C4-2B (cell line): ENCODE results near the gene FREM2.

Experiments
- CTCF ChIP-seq: fragments of 450-650 bp; conservative IDR thresholded peaks from 2 replicates; pipeline ENCODE4 v1.5.1; 2017; ENCODE audit warnings: mild to moderate bottlenecking
- ZFX ChIP-seq: fragments of 450-650 bp; IDR thresholded peaks from 2 replicates; pipeline ENCODE4 v1.6.1; 2017

GRCh38 chr13:38664906-38665305, 22.0 kb upstream of the FREM2 start:
- no peak for TF ChIP-seq CTCF
- no peak for TF ChIP-seq ZFX
